K562 (cell line): Measurements from ENCODE around the gene ADAP1. TPM values are rescaled to one million over a fixed set of nuclear protein-coding genes. Genes with fewer than 3 reads are reported as not detected.

Source experiments
- DPF2 ChIP-seq: fragments of 450-650 bp; IDR thresholded peaks from 2 replicates; pipeline ENCODE4 v1.6.1; 2016
- FOXJ3 ChIP-seq: sonication (generic); formaldehyde crosslinking; IDR thresholded peaks from 2 replicates; pipeline ENCODE4 v1.4.0; 2020; ENCODE audit warnings: mild to moderate bottlenecking, missing genetic modification reagents
- PHF20 ChIP-seq: fragments of 450-650 bp; IDR thresholded peaks from 2 replicates; pipeline ENCODE4 v1.6.1; 2018; ENCODE audit not compliant: partially characterized antibody
- RAD21 ChIP-seq, 2 experiments: fragments of 250-450 bp in 1 of 2; fragments of 450-650 bp in 1 of 2; sonication (Bioruptor Pico) in 1 of 2; formaldehyde crosslinking in 1 of 2; IDR thresholded peaks in 1 of 2; conservative IDR thresholded peaks in 1 of 2; 2 replicates each; pipeline versions ENCODE4 v1.4.0 to v1.8.0; 2020 to 2022; ENCODE audit warnings: mild to moderate bottlenecking in 2 of 2, moderate library complexity in 1 of 2
- RFX7 ChIP-seq: fragments of 250-450 bp; sonication (Bioruptor Pico); IDR thresholded peaks from 2 replicates; pipeline ENCODE4 v1.5.1; 2021; ENCODE audit warnings: mild to moderate bottlenecking
- SMARCE1 ChIP-seq: fragments of 450-650 bp; IDR thresholded peaks from 2 replicates; pipeline ENCODE4 v1.7.1; 2016; ENCODE audit warnings: mild to moderate bottlenecking
- TCF3 ChIP-seq: sonication (generic); formaldehyde crosslinking; IDR thresholded peaks from 2 replicates; pipeline ENCODE4 v1.4.0; 2020; ENCODE audit warnings: mild to moderate bottlenecking, missing genetic modification reagents
- ZBTB7A ChIP-seq: IDR thresholded peaks from 2 replicates; pipeline ENCODE4 v1.6.1; 2011; ENCODE audit warnings: low read depth, mild to moderate bottlenecking, low read length, moderate library complexity, borderline replicate concordance; ENCODE audit not compliant: control insufficient read depth
- ZNF354B ChIP-seq: fragments of 250-450 bp; sonication (Bioruptor Pico); IDR thresholded peaks from 2 replicates; pipeline ENCODE4 v1.4.0; 2020
- polyA plus RNA-seq, 8 experiments: library from polyadenylated mRNA; depleted of rRNA in 4 of 8; stranded (reverse) in 5 of 8; unstranded in 3 of 8; fragments of >200 nt; fragmentation: Nextera tagmentation in 2 of 8; fragmentation: Illumina TruSeq in 1 of 8; extraction: Ambion mirVana in 2 of 8; extraction: Trizol in 1 of 8; gene quantifications; 2 replicates each; pipeline versions ENCODE4 v1.2.1 to v1.2.3, GENCODE V29; 2011 to 2014; ENCODE audit warnings: inconsistent platforms in 1 of 8, missing spikeins in 1 of 8
- total RNA-seq, 7 experiments: library from RNA; depleted of rRNA in 6 of 7; stranded (reverse); fragments of >200 nt in 6 of 7; fragmentation: Illumina TruSeq in 2 of 7; extraction: Trizol in 2 of 7; gene quantifications; 2 replicates each; pipeline versions ENCODE4 v1.2.1 to v1.2.3, GENCODE V29; 2011 to 2021; ENCODE audit warnings: low replicate concordance in 1 of 7
- TF ChIP-seq, protein P1 (sequence below): fragments of 450-650 bp; IDR thresholded peaks from 2 replicates; pipeline ENCODE4 v1.6.1; 2016; ENCODE audit warnings: low read depth
- TF ChIP-seq, protein P2 (sequence below): IDR thresholded peaks from 2 replicates; pipeline ENCODE4 v1.6.1; 2014; ENCODE audit warnings: antibody characterized with exemption
- TF ChIP-seq, protein P3 (sequence below), 2 experiments: IDR thresholded peaks in 1 of 2; conservative IDR thresholded peaks in 1 of 2; 2 replicates each; pipeline ENCODE4 v1.6.1; 2016; ENCODE audit warnings: low read depth in 2 of 2, mild to moderate bottlenecking in 1 of 2, missing compliant biosample characterization in 1 of 2, missing genetic modification characterization in 1 of 2, moderate library complexity in 1 of 2

ADAP1 gene
- total and polyA plus RNA-seq, 9 of the 15 experiments (the other 6 are each of a cell fraction or from before 2014, with no cell fraction given) = 0.27 to 1.4 (median 0.52) TPM; not detected in 3

DNA sequence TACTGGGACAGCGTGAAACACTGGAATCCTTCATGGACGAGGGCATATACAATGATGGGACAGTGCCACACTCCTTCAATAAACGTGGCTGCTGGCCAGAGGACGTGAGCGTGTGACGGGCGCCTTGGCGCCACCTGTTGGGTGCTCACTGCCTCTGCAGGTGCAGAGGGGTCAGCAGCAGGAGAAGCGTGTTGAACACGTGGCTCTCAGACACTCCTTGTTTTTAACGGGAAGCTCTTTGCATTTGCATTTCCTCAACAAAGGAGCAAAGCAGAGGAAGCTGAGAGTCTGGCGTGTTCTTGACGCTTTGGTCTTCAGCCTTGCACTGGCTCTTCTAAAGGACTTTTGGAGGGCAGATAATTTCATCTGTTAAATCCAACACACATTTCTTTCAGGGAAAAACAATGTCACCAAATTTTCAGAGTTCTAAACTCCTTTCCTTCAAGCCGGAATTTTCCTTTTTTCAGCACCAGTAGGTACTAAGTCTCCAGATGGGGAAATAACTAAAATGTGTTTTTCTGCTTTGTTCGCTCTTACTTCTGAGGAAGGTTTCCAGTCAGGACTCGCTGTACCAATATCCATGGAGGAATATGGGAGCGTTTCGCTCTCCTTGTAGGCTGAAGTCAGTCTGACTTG is 81.0 kb downstream of the ADAP1 start (continued):
- TF ChIP-seq, protein P1, sequence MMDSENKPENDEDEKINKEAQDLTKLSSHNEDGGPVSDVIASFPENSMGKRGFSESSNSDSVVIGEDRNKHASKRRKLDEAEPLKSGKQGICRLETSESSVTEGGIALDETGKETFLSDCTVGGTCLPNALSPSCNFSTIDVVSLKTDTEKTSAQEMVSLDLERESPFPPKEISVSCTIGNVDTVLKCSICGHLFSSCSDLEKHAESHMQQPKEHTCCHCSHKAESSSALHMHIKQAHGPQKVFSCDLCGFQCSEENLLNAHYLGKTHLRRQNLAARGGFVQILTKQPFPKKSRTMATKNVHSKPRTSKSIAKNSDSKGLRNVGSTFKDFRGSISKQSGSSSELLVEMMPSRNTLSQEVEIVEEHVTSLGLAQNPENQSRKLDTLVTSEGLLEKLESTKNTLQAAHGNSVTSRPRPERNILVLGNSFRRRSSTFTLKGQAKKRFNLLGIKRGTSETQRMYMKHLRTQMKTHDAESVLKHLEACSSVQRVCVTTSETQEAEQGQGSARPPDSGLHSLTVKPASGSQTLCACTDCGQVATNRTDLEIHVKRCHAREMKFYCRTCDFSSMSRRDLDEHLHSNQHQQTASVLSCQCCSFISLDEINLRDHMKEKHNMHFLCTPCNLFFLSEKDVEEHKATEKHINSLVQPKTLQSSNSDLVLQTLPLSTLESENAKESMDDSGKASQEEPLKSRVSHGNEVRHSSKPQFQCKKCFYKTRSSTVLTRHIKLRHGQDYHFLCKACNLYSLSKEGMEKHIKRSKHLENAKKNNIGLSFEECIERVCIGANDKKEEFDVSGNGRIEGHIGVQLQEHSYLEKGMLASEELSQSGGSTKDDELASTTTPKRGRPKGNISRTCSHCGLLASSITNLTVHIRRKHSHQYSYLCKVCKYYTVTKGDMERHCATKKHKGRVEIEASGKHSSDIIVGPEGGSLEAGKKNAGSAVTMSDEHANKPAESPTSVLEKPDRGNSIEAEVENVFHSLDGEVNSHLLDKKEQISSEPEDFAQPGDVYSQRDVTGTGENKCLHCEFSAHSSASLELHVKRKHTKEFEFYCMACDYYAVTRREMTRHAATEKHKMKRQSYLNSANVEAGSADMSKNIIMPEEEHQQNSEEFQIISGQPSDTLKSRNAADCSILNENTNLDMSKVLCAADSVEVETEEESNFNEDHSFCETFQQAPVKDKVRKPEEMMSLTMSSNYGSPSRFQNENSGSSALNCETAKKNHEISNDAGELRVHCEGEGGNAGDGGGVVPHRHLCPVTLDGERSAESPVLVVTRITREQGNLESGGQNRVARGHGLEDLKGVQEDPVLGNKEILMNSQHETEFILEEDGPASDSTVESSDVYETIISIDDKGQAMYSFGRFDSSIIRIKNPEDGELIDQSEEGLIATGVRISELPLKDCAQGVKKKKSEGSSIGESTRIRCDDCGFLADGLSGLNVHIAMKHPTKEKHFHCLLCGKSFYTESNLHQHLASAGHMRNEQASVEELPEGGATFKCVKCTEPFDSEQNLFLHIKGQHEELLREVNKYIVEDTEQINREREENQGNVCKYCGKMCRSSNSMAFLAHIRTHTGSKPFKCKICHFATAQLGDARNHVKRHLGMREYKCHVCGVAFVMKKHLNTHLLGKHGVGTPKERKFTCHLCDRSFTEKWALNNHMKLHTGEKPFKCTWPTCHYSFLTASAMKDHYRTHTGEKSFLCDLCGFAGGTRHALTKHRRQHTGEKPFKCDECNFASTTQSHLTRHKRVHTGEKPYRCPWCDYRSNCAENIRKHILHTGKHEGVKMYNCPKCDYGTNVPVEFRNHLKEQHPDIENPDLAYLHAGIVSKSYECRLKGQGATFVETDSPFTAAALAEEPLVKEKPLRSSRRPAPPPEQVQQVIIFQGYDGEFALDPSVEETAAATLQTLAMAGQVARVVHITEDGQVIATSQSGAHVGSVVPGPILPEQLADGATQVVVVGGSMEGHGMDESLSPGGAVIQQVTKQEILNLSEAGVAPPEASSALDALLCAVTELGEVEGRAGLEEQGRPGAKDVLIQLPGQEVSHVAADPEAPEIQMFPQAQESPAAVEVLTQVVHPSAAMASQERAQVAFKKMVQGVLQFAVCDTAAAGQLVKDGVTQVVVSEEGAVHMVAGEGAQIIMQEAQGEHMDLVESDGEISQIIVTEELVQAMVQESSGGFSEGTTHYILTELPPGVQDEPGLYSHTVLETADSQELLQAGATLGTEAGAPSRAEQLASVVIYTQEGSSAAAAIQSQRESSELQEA = no peak
- TF ChIP-seq, protein P2, sequence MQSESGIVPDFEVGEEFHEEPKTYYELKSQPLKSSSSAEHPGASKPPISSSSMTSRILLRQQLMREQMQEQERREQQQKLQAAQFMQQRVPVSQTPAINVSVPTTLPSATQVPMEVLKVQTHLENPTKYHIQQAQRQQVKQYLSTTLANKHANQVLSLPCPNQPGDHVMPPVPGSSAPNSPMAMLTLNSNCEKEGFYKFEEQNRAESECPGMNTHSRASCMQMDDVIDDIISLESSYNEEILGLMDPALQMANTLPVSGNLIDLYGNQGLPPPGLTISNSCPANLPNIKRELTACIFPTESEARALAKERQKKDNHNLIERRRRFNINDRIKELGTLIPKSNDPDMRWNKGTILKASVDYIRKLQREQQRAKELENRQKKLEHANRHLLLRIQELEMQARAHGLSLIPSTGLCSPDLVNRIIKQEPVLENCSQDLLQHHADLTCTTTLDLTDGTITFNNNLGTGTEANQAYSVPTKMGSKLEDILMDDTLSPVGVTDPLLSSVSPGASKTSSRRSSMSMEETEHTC = peak; percentile 62; the same call in 1 of the 2 replicates
- TF ChIP-seq ZNF354B (CRISPR knock-in tag) = no peak
- no peak for TF ChIP-seq FOXJ3 (CRISPR knock-in tag)
- TF ChIP-seq PHF20 = no peak
- peak; percentile 80 to 84 for TF ChIP-seq RAD21 (CRISPR knock-in tag; conservative IDR thresholded peaks at IDR 0.05 in 1 of 2, IDR thresholded peaks at IDR 0.05 in 1 of 2)
- peak; percentile 46; the same call in 1 of the 2 replicates for TF ChIP-seq TCF3 (CRISPR knock-in tag)
- TF ChIP-seq SMARCE1 = no peak
- TF ChIP-seq ZBTB7A = peak; percentile 33; the same call in 1 of the 2 replicates
- TF ChIP-seq DPF2 = no peak
- TF ChIP-seq, protein P3, sequence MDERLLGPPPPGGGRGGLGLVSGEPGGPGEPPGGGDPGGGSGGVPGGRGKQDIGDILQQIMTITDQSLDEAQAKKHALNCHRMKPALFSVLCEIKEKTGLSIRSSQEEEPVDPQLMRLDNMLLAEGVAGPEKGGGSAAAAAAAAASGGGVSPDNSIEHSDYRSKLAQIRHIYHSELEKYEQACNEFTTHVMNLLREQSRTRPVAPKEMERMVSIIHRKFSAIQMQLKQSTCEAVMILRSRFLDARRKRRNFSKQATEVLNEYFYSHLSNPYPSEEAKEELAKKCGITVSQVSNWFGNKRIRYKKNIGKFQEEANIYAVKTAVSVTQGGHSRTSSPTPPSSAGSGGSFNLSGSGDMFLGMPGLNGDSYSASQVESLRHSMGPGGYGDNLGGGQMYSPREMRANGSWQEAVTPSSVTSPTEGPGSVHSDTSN (CRISPR knock-in tag; IDR thresholded peaks at IDR 0.05; ENCODE audit: low read depth) = no peak
- TF ChIP-seq, protein P3 (tag; conservative IDR thresholded peaks at IDR 0.05; ENCODE audit: low read depth) = 0 out of 2 replicates have a peak, but pooled peaks have one; percentile 5
- TF ChIP-seq RFX7 (CRISPR knock-in tag) = no peak
